Activated naive CD8-positive, alpha-beta T cell treated with anti-CD3 and anti-CD28 coated beads for 36 hours (primary cell): ENCODE measurements around the gene CCDC74B. TPM values are rescaled to one million over a fixed set of nuclear protein-coding genes. Genes with fewer than 3 reads are reported as not detected.
A peak's percentile ranks its signal among the peaks of the same experiment; 100 is the strongest.
"Not testable (repeated sequence)": the region's sequence is repeated elsewhere in the genome, so short reads cannot be mapped to it uniquely, and the experiment has no call there.

Experiments
- DNase-seq: peaks from one replicate; pipeline ENCODE4 v3.0.0; 2021
- H3K27ac Mint-ChIP-seq: one replicate; pipeline ENCODE4 v1.8.0; 2022; ENCODE audit warnings: mild to moderate bottlenecking, moderate library complexity, mixed read lengths
- H3K27me3 Mint-ChIP-seq: one replicate; pipeline ENCODE4 v1.8.0; 2022; ENCODE audit warnings: mild to moderate bottlenecking, mixed read lengths
- H3K36me3 Mint-ChIP-seq: one replicate; pipeline ENCODE4 v1.8.0; 2021; ENCODE audit warnings: mild to moderate bottlenecking, mixed read lengths
- H3K4me1 Mint-ChIP-seq: one replicate; pipeline ENCODE4 v1.8.0; 2021; ENCODE audit warnings: mixed read lengths
- H3K4me3 Mint-ChIP-seq: one replicate; pipeline ENCODE4 v1.8.0; 2022; ENCODE audit warnings: mild to moderate bottlenecking, moderate library complexity, mixed read lengths
- H3K9me3 Mint-ChIP-seq: one replicate; pipeline ENCODE4 v1.8.0; 2022; ENCODE audit warnings: mixed read lengths
- total RNA-seq, 2 experiments: library from RNA; stranded (reverse); gene quantifications; one replicate each; pipeline ENCODE4 v1.2.3, GENCODE V29; 2021

The CCDC74B gene
- total RNA-seq, 2 experiments from 2014 or later, result 0.72 to 1.4 TPM

DNA sequence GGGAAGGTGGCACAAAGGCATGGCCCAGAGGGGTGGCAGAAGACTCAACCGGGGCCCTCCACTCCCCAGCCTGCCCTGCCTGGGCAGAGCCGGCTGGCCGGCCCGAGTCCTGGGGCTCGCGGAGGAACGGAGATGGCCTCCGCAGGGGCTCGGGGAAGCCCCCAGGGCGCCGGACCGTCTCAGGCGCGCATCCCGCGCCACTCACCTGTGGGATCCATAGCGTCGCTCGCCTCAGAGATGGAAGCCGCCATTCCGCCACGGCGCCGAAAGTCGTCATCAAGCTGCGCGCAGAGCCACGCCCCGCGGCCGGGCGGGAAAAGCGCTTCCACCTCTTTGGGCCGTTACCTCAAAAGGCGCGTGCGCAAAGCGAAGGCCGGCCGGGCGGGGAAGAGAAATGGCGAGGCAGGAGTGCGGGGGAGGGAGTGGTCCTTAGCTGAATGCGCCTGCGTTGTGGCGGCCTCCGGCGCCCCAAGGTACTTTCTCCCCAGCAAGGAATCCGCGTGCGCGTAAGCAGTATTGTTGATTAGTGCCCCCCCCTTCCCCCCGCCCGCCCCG, 36.5 kb upstream of the CCDC74B start, which contains the start of gene SMPD4:
SMPD4 (minus strand) TSS at position 278 of the 555 bp plus-strand sequence. CDS start 5,010 bp downstream, outside the sequence.
- H3K4me3 Mint-ChIP-seq, result peak within 1 kb of the TSS; percentile 93
- peaks cover 34% of the 10 kb centered on the region for H3K36me3 Mint-ChIP-seq
- no peaks in the 10 kb centered on the region for H3K27me3 Mint-ChIP-seq
- peak; percentile 97 for DNase-seq
- no peaks in the 10 kb centered on the region for H3K9me3 Mint-ChIP-seq
- peak within 1 kb of the TSS; percentile 93 for H3K27ac Mint-ChIP-seq
- peaks cover 12% of the 10 kb centered on the region for H3K4me1 Mint-ChIP-seq

DNA sequence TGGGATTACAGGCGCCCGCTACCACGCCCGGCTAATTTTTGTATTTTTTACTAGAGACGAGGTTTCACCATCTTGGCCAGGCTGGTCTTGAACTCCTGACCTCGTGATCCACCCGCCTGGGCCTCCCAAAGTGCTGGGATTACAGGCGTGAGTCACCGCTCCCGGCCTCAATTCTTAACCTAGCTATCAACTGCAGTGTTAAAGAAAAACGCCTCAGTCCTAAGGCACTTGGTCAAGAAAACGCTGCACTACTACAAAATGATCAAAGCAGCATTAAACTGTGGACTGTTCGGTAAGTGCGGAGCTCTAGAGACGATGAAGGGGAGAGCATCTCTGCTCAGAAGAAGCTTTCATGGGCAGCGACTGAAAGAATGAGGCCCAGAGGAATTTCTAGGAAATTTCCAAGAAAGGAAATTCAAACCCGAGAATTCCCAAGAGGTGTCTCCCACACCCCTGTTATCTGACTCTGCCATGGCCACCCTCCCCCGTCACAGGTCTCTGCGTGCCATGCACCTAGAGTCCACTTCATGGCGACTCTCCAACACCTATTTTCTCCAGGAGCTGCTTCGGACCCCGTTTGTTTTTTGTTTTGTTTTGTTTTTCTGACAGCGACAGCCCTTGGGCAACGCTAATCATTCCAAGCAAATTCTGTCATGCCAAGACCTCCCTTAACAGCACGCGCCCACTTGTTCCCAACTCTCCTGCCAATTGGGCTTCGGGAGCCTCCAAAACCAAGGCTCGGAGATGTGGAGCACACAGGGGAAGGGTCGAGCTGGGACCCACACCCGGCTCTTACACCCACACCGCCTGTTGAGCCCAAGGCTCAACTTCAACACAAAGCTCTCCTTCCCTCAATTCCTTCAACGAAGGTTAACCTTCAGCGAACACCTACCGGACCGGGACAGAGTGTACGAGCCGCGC, 35.8 kb upstream of the CCDC74B start:
- Mint-ChIP-seq H3K4me3 (peak overlapping the region; percentile 93), H3K27ac (peak overlapping the region; percentile 93), H3K36me3 (peaks cover 30% of the 10 kb centered on the region)
- H3K27me3 Mint-ChIP-seq, H3K9me3 Mint-ChIP-seq, DNase-seq, H3K4me1 Mint-ChIP-seq: not testable (repeated sequence)

DNA sequence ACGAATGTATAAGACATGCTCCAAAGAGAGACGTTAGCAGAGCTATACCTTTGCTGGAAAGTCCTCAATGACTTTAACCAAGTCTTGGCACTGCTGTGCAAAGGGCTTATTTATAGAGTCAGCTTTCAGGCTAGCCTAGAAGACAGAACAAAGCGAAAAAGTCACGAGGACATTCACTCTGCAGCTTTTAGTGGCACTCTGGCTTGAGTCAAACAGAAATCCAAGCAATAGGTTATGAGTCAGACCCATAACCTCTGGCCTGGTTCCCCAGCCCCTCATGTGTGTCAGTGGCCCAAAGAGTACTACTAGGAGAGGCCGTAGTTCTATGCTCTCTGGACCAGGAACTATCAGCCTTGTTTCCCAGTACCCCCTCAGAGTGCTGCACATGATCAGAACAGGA, 30.0 kb upstream of the CCDC74B start:
- not testable (repeated sequence) for DNase-seq, H3K27ac Mint-ChIP-seq, H3K4me3 Mint-ChIP-seq, H3K4me1 Mint-ChIP-seq, H3K27me3 Mint-ChIP-seq, H3K9me3 Mint-ChIP-seq
- peaks cover 22% of the 10 kb centered on the region for H3K36me3 Mint-ChIP-seq

GRCh38 chr2:130169896-130170295, 25.0 kb upstream of the CCDC74B start:
- Mint-ChIP-seq H3K27me3 (no peaks in the 10 kb centered on the region), H3K4me3 (no peak overlapping the region), H3K9me3 (no peaks in the 10 kb centered on the region), H3K27ac (no peak overlapping the region), H3K4me1 (no peaks in the 10 kb centered on the region), H3K36me3 (peaks cover 17% of the 10 kb centered on the region)
- DNase-seq, result no peak

- peaks cover 22% of the 10 kb centered on the region for H3K36me3 Mint-ChIP-seq
- H3K4me1 Mint-ChIP-seq, H3K27me3 Mint-ChIP-seq, H3K4me3 Mint-ChIP-seq, H3K9me3 Mint-ChIP-seq, H3K27ac Mint-ChIP-seq, DNase-seq: not testable (repeated sequence)
These were observed 24.3 kb upstream of the CCDC74B start for GRCh38 chr2:130169163-130169562.

DNA sequence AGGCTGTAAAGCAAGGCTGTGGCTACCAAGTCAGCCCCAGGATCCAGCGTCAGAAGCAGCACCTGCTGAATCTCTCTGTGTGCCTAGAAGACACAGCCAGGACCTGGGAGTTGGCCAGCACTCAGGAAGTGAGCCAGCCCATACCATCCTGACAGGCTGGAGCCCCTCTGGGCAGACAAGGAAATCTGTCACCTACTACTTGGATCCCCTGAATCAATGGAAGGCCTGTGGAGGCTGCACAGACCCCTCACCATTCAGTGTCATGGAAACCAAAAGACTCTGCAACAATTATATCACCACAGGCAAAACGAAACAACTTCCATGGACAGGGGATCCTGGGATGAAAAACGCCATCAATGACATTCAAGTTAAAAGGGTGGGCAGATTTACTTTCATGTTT, 21.7 kb upstream of the CCDC74B start:
- not testable (repeated sequence) for H3K27ac Mint-ChIP-seq, H3K4me3 Mint-ChIP-seq, H3K4me1 Mint-ChIP-seq, H3K9me3 Mint-ChIP-seq, H3K27me3 Mint-ChIP-seq, DNase-seq
- peaks cover 15% of the 10 kb centered on the region for H3K36me3 Mint-ChIP-seq

- Mint-ChIP-seq H3K27me3 (no peaks in the 10 kb centered on the region), H3K9me3 (no peaks in the 10 kb centered on the region), H3K4me3 (no peak overlapping the region), H3K27ac (no peak overlapping the region), H3K4me1 (no peaks in the 10 kb centered on the region), H3K36me3 (peaks cover 13% of the 10 kb centered on the region)
- DNase-seq, result no peak
These were observed 20.5 kb upstream of the CCDC74B start for GRCh38 chr2:130165293-130166016.

DNA sequence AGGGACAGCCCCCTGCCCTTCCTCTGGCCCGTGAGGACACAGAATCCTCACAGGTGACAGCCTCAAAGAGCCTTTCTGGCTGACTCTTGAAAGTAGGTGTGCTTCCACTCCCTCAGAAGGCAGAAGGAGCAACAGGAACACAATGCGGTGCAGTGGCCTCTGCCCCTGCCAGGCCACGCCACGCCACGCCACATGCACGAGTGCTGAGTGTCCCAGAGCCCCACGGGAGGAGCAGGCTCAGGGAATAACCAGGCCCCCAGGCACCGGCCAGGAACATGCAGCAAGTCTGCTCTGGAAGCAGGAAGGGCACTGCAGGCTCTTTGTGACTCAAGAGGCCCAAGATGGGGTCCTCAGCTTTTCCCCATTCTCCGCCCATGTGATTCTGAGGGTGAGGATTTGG, 18.1 kb upstream of the CCDC74B start:
- H3K27ac Mint-ChIP-seq, result no peak overlapping the region
- peaks cover 8% of the 10 kb centered on the region for H3K36me3 Mint-ChIP-seq

DNA sequence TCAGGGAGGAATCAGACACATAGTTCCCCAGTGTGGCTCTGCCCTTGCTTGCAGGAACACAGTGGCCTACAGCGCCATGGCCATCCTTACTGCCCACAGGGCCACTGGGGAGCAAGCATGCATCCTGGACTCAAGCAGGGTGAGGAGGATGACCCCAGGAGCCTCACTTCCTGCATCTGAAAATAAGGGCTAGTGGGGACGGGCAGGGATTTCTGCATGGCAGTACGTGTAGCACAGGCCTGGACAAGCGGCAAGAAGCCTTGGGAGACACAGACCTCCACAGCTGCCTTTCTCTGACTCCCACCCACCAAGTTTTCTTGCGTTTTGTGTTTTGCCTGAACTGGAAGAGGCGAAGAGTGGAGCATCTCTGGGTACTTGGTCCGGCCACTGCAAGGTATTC, 17.6 kb upstream of the CCDC74B start:
- DNase-seq, H3K36me3 Mint-ChIP-seq, H3K27ac Mint-ChIP-seq, H3K4me3 Mint-ChIP-seq, H3K27me3 Mint-ChIP-seq, H3K4me1 Mint-ChIP-seq, H3K9me3 Mint-ChIP-seq: not testable (repeated sequence)

More for the DNA sequence above, 18.1 kb upstream of the CCDC74B start:
- Mint-ChIP-seq H3K9me3 (no peaks in the 10 kb centered on the region), H3K4me1 (peaks cover 5% of the 10 kb centered on the region), H3K4me3 (no peak overlapping the region), H3K27me3 (no peaks in the 10 kb centered on the region)
- no peak for DNase-seq

DNA sequence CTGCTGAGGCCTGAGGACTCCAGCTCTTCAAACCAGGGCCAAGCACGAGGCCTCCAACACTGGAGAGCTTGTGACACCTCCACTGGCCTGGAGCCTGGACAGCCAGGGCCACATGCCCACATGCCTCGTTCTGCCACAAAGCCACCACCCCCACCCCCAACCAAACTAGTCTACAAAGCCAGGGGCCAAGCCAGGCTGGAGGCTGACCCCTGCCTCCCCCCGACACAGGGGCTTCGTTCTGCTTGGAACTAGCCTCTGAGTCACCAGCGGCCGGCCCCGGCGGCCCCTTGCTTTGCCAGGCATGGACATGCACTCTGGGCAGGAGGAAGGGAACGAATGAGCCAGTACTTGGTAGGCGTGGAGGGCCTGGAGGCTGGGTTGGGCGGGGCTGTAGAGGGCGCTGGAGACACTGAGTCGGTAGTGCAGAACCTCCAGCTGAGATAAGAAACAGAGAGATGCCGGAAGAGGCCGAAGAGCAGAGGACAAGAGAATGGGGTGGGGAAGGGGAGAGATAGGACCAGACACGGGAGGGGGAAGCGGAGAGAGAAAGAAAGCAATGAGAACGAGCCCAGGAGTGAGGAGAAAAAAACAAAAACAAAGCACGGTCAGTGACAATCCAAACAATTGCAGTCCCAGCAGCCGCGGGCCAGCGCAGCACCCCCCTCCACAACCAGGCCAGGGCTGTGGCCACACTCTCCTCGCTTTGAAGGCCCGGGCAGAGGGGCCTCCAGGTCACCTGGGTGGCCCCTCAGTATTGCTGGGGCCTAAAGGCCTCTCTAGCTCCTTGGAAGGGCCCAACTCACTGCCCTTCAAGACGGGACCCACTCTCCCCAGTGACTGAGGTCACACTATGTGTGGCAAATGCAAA, 16.2 kb upstream of the CCDC74B start:
- not testable (repeated sequence) for H3K27me3 Mint-ChIP-seq, H3K9me3 Mint-ChIP-seq, H3K4me1 Mint-ChIP-seq, H3K36me3 Mint-ChIP-seq, DNase-seq, H3K4me3 Mint-ChIP-seq, H3K27ac Mint-ChIP-seq

- Mint-ChIP-seq H3K27me3 (no peaks in the 10 kb centered on the region), H3K4me1 (peaks cover 6% of the 10 kb centered on the region), H3K36me3 (peaks cover 7% of the 10 kb centered on the region), H3K27ac (no peak overlapping the region), H3K9me3 (no peaks in the 10 kb centered on the region), H3K4me3 (no peak overlapping the region)
- no peak for DNase-seq
These were observed 15.2 kb upstream of the CCDC74B start for GRCh38 chr2:130160131-130160530.

DNA sequence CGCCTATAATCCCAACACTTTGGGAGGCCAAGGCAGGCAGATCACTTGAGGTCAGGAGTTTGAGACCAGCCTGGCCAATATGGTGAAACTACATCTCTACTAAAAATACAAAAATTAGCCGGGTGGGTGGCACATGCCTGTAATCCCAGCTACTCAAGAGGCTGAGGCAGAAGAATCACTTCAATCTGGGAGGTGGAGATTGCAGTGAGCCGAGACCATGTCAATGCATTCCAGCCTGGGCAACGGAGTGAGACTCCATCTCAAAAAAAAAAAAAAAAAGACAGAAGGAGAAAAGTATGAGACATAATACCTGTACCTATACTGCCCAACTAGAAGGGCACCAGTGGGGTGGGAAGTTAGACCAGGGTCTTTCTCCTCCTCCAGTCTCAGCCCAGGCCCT, 14.5 kb upstream of the CCDC74B start:
- H3K27me3 Mint-ChIP-seq, H3K4me1 Mint-ChIP-seq, H3K9me3 Mint-ChIP-seq, H3K4me3 Mint-ChIP-seq, DNase-seq, H3K27ac Mint-ChIP-seq, H3K36me3 Mint-ChIP-seq: not testable (repeated sequence)

DNA sequence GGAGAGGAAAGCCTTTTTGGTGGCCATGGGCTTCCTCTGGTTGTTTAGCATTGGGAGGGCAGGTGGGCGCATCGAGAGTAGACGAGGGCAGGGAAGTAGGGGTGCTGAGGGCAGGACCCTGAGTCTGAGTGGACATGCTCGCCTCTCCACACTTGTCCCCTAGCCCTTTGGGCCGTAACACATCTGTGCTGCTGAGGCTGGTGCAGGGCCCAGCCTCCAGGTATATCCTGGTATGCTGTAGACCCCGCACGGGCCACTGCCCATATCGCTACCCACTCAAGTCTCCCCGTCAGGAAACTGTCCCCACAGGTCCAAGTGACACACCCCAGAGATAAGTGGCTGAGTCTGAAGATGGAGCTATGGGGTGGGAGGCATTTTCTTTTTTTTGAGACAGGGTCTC, 13.7 kb upstream of the CCDC74B start:
- H3K9me3 Mint-ChIP-seq, result no peaks in the 10 kb centered on the region
- no peak overlapping the region for H3K4me3 Mint-ChIP-seq
- H3K4me1 Mint-ChIP-seq, result peaks cover 6% of the 10 kb centered on the region
- peak overlapping the region; percentile 71 for H3K27ac Mint-ChIP-seq
- no peaks in the 10 kb centered on the region for H3K36me3 Mint-ChIP-seq
- DNase-seq, result no peak
- no peaks in the 10 kb centered on the region for H3K27me3 Mint-ChIP-seq

DNA sequence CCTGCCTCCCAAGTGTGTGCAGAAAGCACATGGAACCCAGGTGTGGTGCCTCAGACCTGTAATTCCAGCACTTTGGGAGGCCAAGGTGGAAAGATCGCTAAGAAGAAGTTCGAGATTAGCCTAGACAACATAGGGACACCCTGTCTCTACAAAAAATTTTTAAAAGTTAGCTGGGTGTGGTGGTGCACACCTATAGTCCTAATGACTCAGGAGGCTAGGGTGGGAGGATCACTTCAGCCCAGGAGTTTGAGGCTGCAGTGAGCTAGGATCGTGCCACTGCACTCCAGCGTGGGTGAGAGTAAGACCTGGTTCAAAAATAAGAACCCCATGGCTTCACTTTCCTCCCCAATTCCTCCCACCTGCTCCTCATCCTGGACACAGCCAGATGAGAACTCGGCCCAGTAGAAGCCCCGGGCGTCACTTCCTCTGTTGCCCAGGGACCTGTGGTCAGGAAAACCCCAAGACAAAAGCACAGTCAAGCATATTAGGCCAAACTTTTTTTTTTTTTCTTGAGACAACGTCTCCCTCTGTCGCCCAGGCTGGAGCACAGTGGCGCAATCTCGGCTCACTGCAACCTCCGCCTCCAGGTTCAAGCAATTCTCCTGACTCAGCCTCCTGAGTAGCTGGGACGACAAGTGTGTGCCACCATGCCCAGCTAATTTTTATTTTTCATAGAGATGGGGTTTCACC, 13.1 kb upstream of the CCDC74B start:
- DNase-seq, H3K4me1 Mint-ChIP-seq, H3K4me3 Mint-ChIP-seq, H3K27me3 Mint-ChIP-seq, H3K36me3 Mint-ChIP-seq, H3K9me3 Mint-ChIP-seq: not testable (repeated sequence)
- H3K27ac Mint-ChIP-seq, result peak overlapping the region; percentile 71
